H1 (cell line): Measurements from ENCODE around the gene PPIF. TPM values are rescaled to one million over a fixed set of nuclear protein-coding genes. Genes with fewer than 3 reads are reported as not detected.

Experiments used
- CTCF ChIA-PET: fragments of 300-600 bp; sonication (Branson Sonifier 250); formaldehyde crosslinking; loops from one replicate; lab custom pipeline; 2021; ENCODE audit not compliant: partially characterized antibody; lab: Charles Lee
- POLR2A ChIA-PET: fragments of 300-600 bp; sonication (Branson Sonifier 250); formaldehyde crosslinking; loops from one replicate; lab custom pipeline; 2021; ENCODE audit warnings: inconsistent platforms; ENCODE audit not compliant: partially characterized antibody; lab: Charles Lee
- DNase-seq, 2 experiments: peaks; one replicate each; pipeline versions ENCODE4 v3.0.0 to v3.0.0-alpha.2; 2010 to 2022; ENCODE audit warnings: low spot score in 2 of 2, low read depth in 1 of 2, mixed read lengths in 1 of 2
- FAIRE-seq: peaks from 2 replicates; lab custom pipeline; 2011; peaks lifted over from hg19 to GRCh38; lab: Jason Lieb, UNC
- H2AFZ ChIP-seq: 2 replicates; pipeline ENCODE4 v1.8.1; 2012; ENCODE audit warnings: low read length, inconsistent platforms
- H2AK5ac ChIP-seq: 2 replicates; pipeline ENCODE4 v1.6.1; 2013; ENCODE audit warnings: low read depth, low read length
- H2BK120ac ChIP-seq: replicated peaks from 2 replicates; pipeline ENCODE3; 2013; ENCODE audit warnings: low read depth, low read length, inconsistent platforms
- H2BK12ac ChIP-seq: 2 replicates; pipeline ENCODE4 v1.6.1; 2013; ENCODE audit warnings: low read depth, low read length
- H2BK15ac ChIP-seq: 2 replicates; pipeline ENCODE4 v1.6.1; 2013; ENCODE audit warnings: low read length
- H2BK20ac ChIP-seq: 2 replicates; pipeline ENCODE4 v1.6.1; 2013; ENCODE audit warnings: low read length
- H2BK5ac ChIP-seq: 2 replicates; pipeline ENCODE4 v1.6.1; 2013; ENCODE audit warnings: low read depth, low read length
- H3K14ac ChIP-seq: 2 replicates; pipeline ENCODE4 v1.6.1; 2013; ENCODE audit warnings: inconsistent platforms; ENCODE audit not compliant: insufficient read length
- H3K18ac ChIP-seq: 2 replicates; pipeline ENCODE4 v1.6.1; 2013; ENCODE audit warnings: low read length; ENCODE audit errors: extremely low read depth
- H3K23ac ChIP-seq: 2 replicates; pipeline ENCODE4 v1.6.1; 2013; ENCODE audit warnings: inconsistent platforms; ENCODE audit not compliant: insufficient read length
- H3K23me2 ChIP-seq: 2 replicates; pipeline ENCODE4 v1.6.1; 2013; ENCODE audit warnings: low read depth, low read length
- H3K27ac ChIP-seq: 2 replicates; pipeline ENCODE4 v1.6.1; 2011; ENCODE audit warnings: low read depth, low read length, inconsistent platforms
- H3K27me3 ChIP-seq, 4 experiments: replicated peaks in 1 of 4; 1 replicate in 1 of 4; 2 replicates in 3 of 4; pipeline versions ENCODE4 v1.6.1 to v1.8.1; 2011 to 2013; ENCODE audit warnings: low read length in 3 of 4, mild to moderate bottlenecking in 3 of 4, inconsistent platforms in 2 of 4, mixed read lengths in 2 of 4, moderate library complexity in 1 of 4; ENCODE audit not compliant: control insufficient read depth in 3 of 4, insufficient read depth in 3 of 4; ENCODE audit errors: extremely low read depth in 1 of 4
- H3K36me3 ChIP-seq, 4 experiments: 2 replicates each; pipeline versions ENCODE4 v1.6.1 to v1.8.1; 2011 to 2013; ENCODE audit warnings: mild to moderate bottlenecking in 4 of 4, low read length in 3 of 4, moderate library complexity in 2 of 4, control low read depth in 1 of 4, inconsistent platforms in 1 of 4; ENCODE audit not compliant: insufficient read depth in 4 of 4, control insufficient read depth in 2 of 4
- H3K4ac ChIP-seq: replicated peaks from 2 replicates; pipeline ENCODE3; 2013; ENCODE audit warnings: low read length, low read depth, mixed read lengths, inconsistent platforms; ENCODE audit not compliant: insufficient read length
- H3K4me1 ChIP-seq, 4 experiments: replicated peaks in 1 of 4; 1 replicate in 1 of 4; 2 replicates in 3 of 4; pipeline versions ENCODE4 v1.6.1 to v1.8.1; 2011 to 2013; ENCODE audit warnings: low read length in 3 of 4, inconsistent platforms in 2 of 4, mixed read lengths in 1 of 4; ENCODE audit not compliant: insufficient read depth in 4 of 4, control insufficient read depth in 3 of 4
- H3K4me2 ChIP-seq, 2 experiments: 2 replicates each; pipeline versions ENCODE4 v1.6.1 to v1.8.1; 2011 to 2013; ENCODE audit warnings: low read depth in 2 of 2, low read length in 2 of 2, control low read depth in 1 of 2, inconsistent platforms in 1 of 2, mild to moderate bottlenecking in 1 of 2; ENCODE audit not compliant: insufficient read depth in 1 of 2
- H3K4me3 ChIP-seq, 4 experiments: fragments of 200-600, 300-600 bp in 1 of 4; sonication (generic), shearing (Covaris generic), sonication (Bioruptor Twin) in 1 of 4; 2 replicates each; pipeline versions ENCODE4 v1.5.1 to v1.8.1; 2011 to 2016; ENCODE audit warnings: low read length in 4 of 4, low read depth in 3 of 4, control low read depth in 2 of 4, inconsistent platforms in 2 of 4, mild to moderate bottlenecking in 2 of 4, mixed read lengths in 1 of 4, moderate library complexity in 1 of 4; ENCODE audit not compliant: insufficient read depth in 2 of 4; ENCODE audit errors: extremely low read depth in 1 of 4
- H3K56ac ChIP-seq: replicated peaks from 2 replicates; pipeline ENCODE3; 2013; ENCODE audit warnings: low read depth, mild to moderate bottlenecking, mixed read lengths, low read length, inconsistent platforms; ENCODE audit not compliant: insufficient read length
- H3K79me1 ChIP-seq: 2 replicates; pipeline ENCODE4 v1.6.1; 2013; ENCODE audit warnings: low read depth, low read length, control low read depth
- H3K79me2 ChIP-seq, 2 experiments: 2 replicates each; pipeline versions ENCODE4 v1.6.1 to v1.8.1; 2012 to 2013; ENCODE audit warnings: low read length in 2 of 2, mild to moderate bottlenecking in 2 of 2, inconsistent platforms in 1 of 2; ENCODE audit not compliant: insufficient read depth in 2 of 2, control insufficient read depth in 1 of 2
- H3K9ac ChIP-seq, 4 experiments: replicated peaks in 1 of 4; 1 replicate in 1 of 4; 2 replicates in 3 of 4; pipeline versions ENCODE4 v1.6.1 to v1.8.1; 2011 to 2013; ENCODE audit warnings: low read depth in 3 of 4, low read length in 3 of 4, control low read depth in 2 of 4, mild to moderate bottlenecking in 2 of 4, moderate library complexity in 2 of 4, inconsistent platforms in 1 of 4; ENCODE audit errors: extremely low read depth in 1 of 4
- H3K9me3 ChIP-seq, 2 experiments: 2 replicates each; pipeline versions ENCODE4 v1.6.1 to v1.8.1; 2012 to 2013; ENCODE audit warnings: mild to moderate bottlenecking in 2 of 2, moderate library complexity in 2 of 2, control low read depth in 1 of 2, inconsistent platforms in 1 of 2, low read depth in 1 of 2, low read length in 1 of 2, mixed read lengths in 1 of 2; ENCODE audit not compliant: insufficient read depth in 2 of 2
- H4K20me1 ChIP-seq, 2 experiments: replicated peaks in 1 of 2; 2 replicates each; pipeline versions ENCODE3 to v1.8.1; 2011 to 2013; ENCODE audit warnings: inconsistent platforms in 2 of 2, low read length in 2 of 2, mild to moderate bottlenecking in 1 of 2; ENCODE audit not compliant: insufficient read depth in 2 of 2, control insufficient read depth in 1 of 2
- H4K5ac ChIP-seq: 2 replicates; pipeline ENCODE4 v1.6.1; 2013; ENCODE audit warnings: low read length, low read depth, mixed read lengths, inconsistent platforms; ENCODE audit not compliant: insufficient read length
- H4K8ac ChIP-seq: 2 replicates; pipeline ENCODE4 v1.8.0; 2013; ENCODE audit warnings: mild to moderate bottlenecking, moderate library complexity, low read length, inconsistent platforms; ENCODE audit not compliant: insufficient read depth; ENCODE audit errors: extremely low read depth
- H4K91ac ChIP-seq: replicated peaks from 2 replicates; pipeline ENCODE3; 2013; ENCODE audit warnings: low read length, mixed read lengths, inconsistent platforms; ENCODE audit not compliant: insufficient read length
- WGBS, 2 experiments: shearing (Covaris generic) in 1 of 2; methylation state at CpG; one replicate each; pipeline versions ENCODE4 v1.1.6 to v1.1.7; 2013 to 2015; ENCODE audit warnings: low lambda C conversion rate in 2 of 2, mixed read lengths in 2 of 2, inconsistent platforms in 1 of 2, low coverage in 1 of 2, missing lambda C conversion rate in 1 of 2; ENCODE audit not compliant: insufficient replicate concordance in 2 of 2, insufficient coverage in 1 of 2, insufficient read length in 1 of 2; ENCODE audit errors: extremely low coverage in 1 of 2, missing lambda C conversion rate in 1 of 2; 5-methylcytosine and 5-hydroxymethylcytosine counted together
- polyA plus RNA-seq, 7 experiments: library from polyadenylated mRNA; depleted of rRNA in 3 of 7; stranded (reverse) in 5 of 7; unstranded in 2 of 7; fragments of >200 nt in 5 of 7; fragments of 200-250 nt in 2 of 7; gene quantifications; 1 replicate in 5 of 7; 2 replicates in 1 of 7; 4 replicates in 1 of 7; pipeline versions ENCODE4 v1.2.1 to v1.2.3, GENCODE V29; 2011 to 2013; ENCODE audit warnings: missing spikeins in 2 of 7, mixed read lengths in 2 of 7
- total RNA-seq: library from RNA; stranded (reverse); fragmentation: NEBNext Ultra II Directional; extraction: Animal tissue kit (Norgen Biotek cat#: 25700); gene quantifications from 2 replicates; pipeline ENCODE4 v1.2.1, GENCODE V29; 2021

The PPIF gene
- total and polyA plus RNA-seq, 2 of the 8 experiments (the other 6 are each of a cell fraction or from before 2014, with no cell fraction given) = 70.2 to 77.6 TPM

GRCh38 chr10:79346388-79347225 lies 662 bp upstream of the PPIF start:
- Histone ChIP-seq H2BK20ac (no peak overlapping the region), H4K20me1 (peaks cover 12 to 13% of the 10 kb centered on the region in 2 experiments), H4K91ac (peak overlapping the region; percentile 38), H4K5ac (peak overlapping the region; percentile 12), H3K4me1 (peaks cover 0 to 14% (median 6%) of the 10 kb centered on the region in 4 experiments; a peak in 6 of 7 replicates), H2BK15ac (no peak overlapping the region), H3K4me2 (peak overlapping the region in 1 of 2 experiments; percentile 44; a peak in 3 of 4 replicates), H2AK5ac (no peak overlapping the region), H3K4me3 (peak overlapping the region in 3 of 4 experiments; percentile 56 to 77 (median 59); a peak in 3 of 8 replicates), H3K9me3 (no peaks in the 10 kb centered on the region), H2AFZ (peak overlapping the region; percentile 16), H4K8ac (peak overlapping the region; percentile 66), H3K23ac (no peak overlapping the region), H3K36me3 (peaks cover 12 to 24% (median 13%) of the 10 kb centered on the region in 4 experiments; a peak in 7 of 8 replicates), H2BK12ac (no peak overlapping the region), H3K4ac (no peak overlapping the region), H2BK5ac (no peak overlapping the region), H3K23me2 (peaks cover 8% of the 10 kb centered on the region; the same call in 1 of the 2 replicates), H3K79me2 (peaks cover 0 to 11% of the 10 kb centered on the region in 2 experiments; a peak in 1 of 4 replicates), H3K27ac (no peak overlapping the region), H3K27me3 (no peaks in the 10 kb centered on the region), H2BK120ac (no peak overlapping the region), H3K56ac (no peak overlapping the region), H3K79me1 (peaks cover 13% of the 10 kb centered on the region; the same call in 1 of the 2 replicates), H3K18ac (no peak overlapping the region; the same call in 1 of the 2 replicates), H3K9ac (no peak overlapping the region), H3K14ac (no peak overlapping the region)
- FAIRE-seq (no peak), DNase-seq (peak in 1 of 2 experiments; percentile 54)
- WGBS, 2 experiments = 47% methylated on average over 12 of the region's 12 CpGs; no CpG with 5 or more reads in 1 of the 2 experiments
- ChIA-PET POLR2A (interaction anchor here (0.6 to 1.2 kb wide), 5 partner anchors 10 to 126 kb away, joined by 3 to 5 read pairs (median 3); no protein-coding TSS in a partner anchor), CTCF (interaction anchor here (0.5 to 6.6 kb wide), 21 partner anchors 11 to 1138 kb away, joined by 3 to 50 read pairs (median 3); no protein-coding TSS in a partner anchor)
